ENCODE results near the gene SCUBE1. TPM values are rescaled to one million over a fixed set of nuclear protein-coding genes. Genes with fewer than 3 reads are reported as not detected.

SCUBE1 gene
- total RNA-seq, 1 donor from 2014 or later = 16.6 TPM

GRCh38 chr22:43312608-43313007 lies 30.6 kb downstream of the SCUBE1 start:
- Histone ChIP-seq H3K27ac (no peak overlapping the region), H3K9me3 (no peaks in the 10 kb centered on the region)
- TF ChIP-seq, protein P1, sequence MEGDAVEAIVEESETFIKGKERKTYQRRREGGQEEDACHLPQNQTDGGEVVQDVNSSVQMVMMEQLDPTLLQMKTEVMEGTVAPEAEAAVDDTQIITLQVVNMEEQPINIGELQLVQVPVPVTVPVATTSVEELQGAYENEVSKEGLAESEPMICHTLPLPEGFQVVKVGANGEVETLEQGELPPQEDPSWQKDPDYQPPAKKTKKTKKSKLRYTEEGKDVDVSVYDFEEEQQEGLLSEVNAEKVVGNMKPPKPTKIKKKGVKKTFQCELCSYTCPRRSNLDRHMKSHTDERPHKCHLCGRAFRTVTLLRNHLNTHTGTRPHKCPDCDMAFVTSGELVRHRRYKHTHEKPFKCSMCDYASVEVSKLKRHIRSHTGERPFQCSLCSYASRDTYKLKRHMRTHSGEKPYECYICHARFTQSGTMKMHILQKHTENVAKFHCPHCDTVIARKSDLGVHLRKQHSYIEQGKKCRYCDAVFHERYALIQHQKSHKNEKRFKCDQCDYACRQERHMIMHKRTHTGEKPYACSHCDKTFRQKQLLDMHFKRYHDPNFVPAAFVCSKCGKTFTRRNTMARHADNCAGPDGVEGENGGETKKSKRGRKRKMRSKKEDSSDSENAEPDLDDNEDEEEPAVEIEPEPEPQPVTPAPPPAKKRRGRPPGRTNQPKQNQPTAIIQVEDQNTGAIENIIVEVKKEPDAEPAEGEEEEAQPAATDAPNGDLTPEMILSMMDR (IDR thresholded peaks at IDR 0.05) = no peak

GRCh38 chr22:43310798-43311197 lies 32.4 kb downstream of the SCUBE1 start:
- Histone ChIP-seq H3K36me3 (no peaks in the 10 kb centered on the region), H3K27me3 (ENCODE audit: low read depth) (no peaks in the 10 kb centered on the region), H3K27ac (no peak overlapping the region), H3K9me3 (no peaks in the 10 kb centered on the region), H3K4me1 (peaks cover 13% of the 10 kb centered on the region), H3K4me3 (no peak overlapping the region)
- TF ChIP-seq, protein P1 (IDR thresholded peaks at IDR 0.05) = no peak
- intact Hi-C loops (cut with DNase I) = no loop called here
- ATAC-seq (no peak), DNase-seq (no peak)

More at GRCh38 chr22:43312608-43313007, 30.6 kb downstream of the SCUBE1 start:
- ATAC-seq = no peak
- H3K4me3 ChIP-seq = no peak overlapping the region
- H3K4me1 ChIP-seq = peaks cover 13% of the 10 kb centered on the region
- no peaks in the 10 kb centered on the region for H3K36me3 ChIP-seq
- DNase-seq = no peak
- intact Hi-C loops (cut with DNase I) = no loop called here
- no peaks in the 10 kb centered on the region for H3K27me3 ChIP-seq (ENCODE audit: low read depth)

DNA sequence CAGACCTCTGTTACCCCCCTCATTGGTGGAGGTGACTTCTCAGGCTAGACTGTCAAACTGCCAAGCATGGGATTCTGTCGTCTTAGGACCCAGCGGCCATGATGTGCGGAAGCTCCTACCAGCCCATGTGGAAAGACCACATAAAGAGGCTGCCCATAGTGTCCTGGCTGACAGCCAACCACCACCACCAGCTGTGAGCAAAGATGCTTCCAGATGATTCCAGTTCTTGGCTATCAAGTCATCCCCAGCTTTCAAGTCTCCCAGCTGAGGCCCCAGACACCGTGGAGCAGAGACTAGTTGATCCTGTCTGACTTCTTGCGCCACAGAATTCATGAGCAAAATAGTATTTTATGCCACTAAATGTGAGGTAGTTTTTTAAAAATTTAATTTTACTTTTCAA lies 32.9 kb downstream of the SCUBE1 start:
- Histone ChIP-seq H3K36me3 (no peaks in the 10 kb centered on the region), H3K27me3 (ENCODE audit: low read depth) (no peaks in the 10 kb centered on the region), H3K4me1 (peaks cover 13% of the 10 kb centered on the region), H3K27ac (no peak overlapping the region), H3K9me3 (no peaks in the 10 kb centered on the region), H3K4me3 (no peak overlapping the region)
- no peak for DNase-seq
- TF ChIP-seq, protein P1 (IDR thresholded peaks at IDR 0.05) = no peak
- no peak for ATAC-seq
- intact Hi-C loops (cut with DNase I) = no loop called here

DNA sequence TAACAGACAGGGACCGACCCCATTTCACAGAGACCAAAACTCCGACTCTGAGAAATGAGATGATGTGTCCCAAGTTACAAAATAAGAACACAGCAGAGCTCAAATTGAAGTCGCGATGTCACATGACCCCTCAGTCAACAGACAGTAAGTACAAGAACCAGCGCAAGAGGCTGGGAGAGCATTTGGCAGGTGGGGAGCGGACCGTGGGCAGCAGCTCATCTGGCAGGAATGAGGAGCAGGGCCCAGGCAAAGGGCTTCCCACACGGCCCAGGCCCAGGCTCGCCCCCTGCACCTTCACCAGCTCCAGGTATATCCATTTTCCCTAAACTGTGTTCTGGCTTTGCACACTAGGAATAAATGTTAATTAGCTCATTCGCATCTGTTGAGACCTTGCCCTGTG lies 34.3 kb downstream of the SCUBE1 start:
- Histone ChIP-seq H3K4me1 (peaks cover 10% of the 10 kb centered on the region), H3K9me3 (no peaks in the 10 kb centered on the region), H3K4me3 (no peak overlapping the region), H3K36me3 (no peaks in the 10 kb centered on the region), H3K27ac (no peak overlapping the region), H3K27me3 (ENCODE audit: low read depth) (no peaks in the 10 kb centered on the region)
- ATAC-seq (peak in 1 of 2 donors; percentile 34), DNase-seq (no peak)
- TF ChIP-seq, protein P1 (IDR thresholded peaks at IDR 0.05) = no peak
- intact Hi-C loops (cut with DNase I) = no loop called here

DNA sequence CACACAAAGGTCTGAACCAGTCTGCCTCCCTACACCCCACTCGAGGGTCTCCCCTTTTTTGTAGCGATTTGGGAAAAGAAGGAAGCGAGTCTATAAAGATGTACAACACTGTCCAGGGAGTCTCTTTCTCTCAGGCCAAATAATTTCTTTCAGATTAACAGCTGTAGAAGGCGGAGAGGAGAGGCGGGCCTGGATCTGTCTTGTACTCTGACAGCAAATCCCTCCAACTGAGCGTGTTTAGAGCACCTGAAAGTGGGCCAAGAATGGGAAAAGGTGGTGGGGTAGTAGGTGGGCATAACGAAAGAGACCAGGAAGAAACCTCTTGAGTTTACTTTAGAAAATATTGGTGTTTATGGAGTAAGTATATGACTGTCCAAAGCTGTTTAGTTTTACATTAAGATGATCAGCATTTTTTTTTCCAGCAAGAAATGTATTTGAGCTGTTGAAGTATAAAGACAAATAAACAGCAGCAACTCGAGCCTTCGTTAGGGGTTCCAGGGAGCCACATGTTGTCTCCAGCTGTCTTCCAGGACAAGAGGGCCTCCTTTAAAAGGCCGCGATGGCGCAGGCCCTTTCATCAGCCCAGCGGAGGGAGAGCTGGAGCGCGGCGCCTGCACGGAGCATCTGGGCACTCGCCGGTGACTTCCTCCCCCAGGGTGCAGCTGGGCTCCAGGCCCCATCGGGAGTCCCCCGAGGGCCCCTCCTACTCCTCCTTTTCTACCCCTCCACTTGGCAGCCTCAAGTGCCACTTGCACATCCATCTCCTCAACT lies 34.9 kb downstream of the SCUBE1 start:
- intact Hi-C loops (cut with DNase I) = no loop called here
- DNase-seq = no peak
- Histone ChIP-seq H3K9me3 (no peaks in the 10 kb centered on the region), H3K4me1 (peaks cover 4% of the 10 kb centered on the region), H3K36me3 (no peaks in the 10 kb centered on the region), H3K4me3 (no peak overlapping the region), H3K27me3 (ENCODE audit: low read depth) (no peaks in the 10 kb centered on the region), H3K27ac (no peak overlapping the region)
- TF ChIP-seq, protein P1 (IDR thresholded peaks at IDR 0.05) = no peak
- ATAC-seq = peak in 1 of 2 donors; percentile 15
